ENCODE data around the gene ARMC7. TPM values are rescaled to one million over a fixed set of nuclear protein-coding genes. Genes with fewer than 3 reads are reported as not detected.

Gene ARMC7
- polyA plus RNA-seq, 1 donor from 2014 or later = 3.7 TPM

- H3K79me2 ChIP-seq (replicated peaks; ENCODE audit: insufficient read depth, low read length) = no peaks in the 10 kb centered on the region
- peaks cover 14% of the 10 kb centered on the region for H3K27me3 ChIP-seq (ENCODE audit: insufficient read depth, low read depth, low read length)
- no peaks in the 10 kb centered on the region for H3F3A ChIP-seq (ENCODE audit: insufficient read depth, low read length, poor library complexity, severe bottlenecking)
- TF ChIP-seq RAD21 (conservative IDR thresholded peaks at IDR 0.05) (no peak), SMC3 (conservative IDR thresholded peaks at IDR 0.05; ENCODE audit: poor library complexity) (no peak), TAF1 (IDR thresholded peaks at IDR 0.05; ENCODE audit: low read depth) (no peak), EZH2 (IDR thresholded peaks at IDR 0.05; ENCODE audit: borderline replicate concordance, insufficient read depth, low read length, poor library complexity, severe bottlenecking) (no peak), EP300 (conservative IDR thresholded peaks at IDR 0.05; ENCODE audit: poor library complexity, severe bottlenecking) (no peak), CTCF (IDR thresholded peaks at IDR 0.05; ENCODE audit: poor library complexity, severe bottlenecking) (no peak), REST (IDR thresholded peaks at IDR 0.05; ENCODE audit: borderline replicate concordance) (no peak), POLR2AphosphoS5 (IDR thresholded peaks at IDR 0.05) (no peak), MXI1 (conservative IDR thresholded peaks at IDR 0.05; ENCODE audit: poor library complexity, severe bottlenecking) (no peak)
- no peaks in the 10 kb centered on the region for H3K9me3 ChIP-seq (ENCODE audit: low read length)
- H3K36me3 ChIP-seq (ENCODE audit: insufficient read depth, low read length) = no peaks in the 10 kb centered on the region
- no peak within 1 kb of the TSS for H3K4me2 ChIP-seq (ENCODE audit: low read length)
- no peaks in the 10 kb centered on the region for H3K9me2 ChIP-seq (ENCODE audit: insufficient read depth, low read length)
- no peak within 1 kb of the TSS for H2AFZ ChIP-seq (ENCODE audit: low read depth, low read length)
- no peak within 1 kb of the TSS for H3K9ac ChIP-seq (ENCODE audit: low read length)
- H4K20me1 ChIP-seq (ENCODE audit: insufficient read depth) = no peaks in the 10 kb centered on the region
- no peak within 1 kb of the TSS for H3K4me3 ChIP-seq (ENCODE audit: low read length)
- H3K27ac ChIP-seq (ENCODE audit: low read length) = no peak within 1 kb of the TSS
Measured at GRCh38 chr17:75087558-75088453, 22.0 kb upstream of the ARMC7 start, which contains the start of gene SLC16A5. SLC16A5 (plus strand) TSS chr17:75087954; CDS start chr17:75093637, 5,683 bp downstream.

- no peaks in the 10 kb centered on the region for H3K9me3 ChIP-seq (ENCODE audit: low read length)
- peaks cover 14% of the 10 kb centered on the region for H3K27me3 ChIP-seq (ENCODE audit: insufficient read depth, low read depth, low read length)
- no peaks in the 10 kb centered on the region for H3K36me3 ChIP-seq (ENCODE audit: insufficient read depth, low read length)
- H3K4me2 ChIP-seq (ENCODE audit: low read length) = no peak overlapping the region
- no peak overlapping the region for H3K9ac ChIP-seq (ENCODE audit: low read length)
- no peak overlapping the region for H3K27ac ChIP-seq (ENCODE audit: low read length)
- no peaks in the 10 kb centered on the region for H3K9me2 ChIP-seq (ENCODE audit: insufficient read depth, low read length)
- no peaks in the 10 kb centered on the region for H4K20me1 ChIP-seq (ENCODE audit: insufficient read depth)
- TF ChIP-seq CTCF (IDR thresholded peaks at IDR 0.05; ENCODE audit: poor library complexity, severe bottlenecking) = no peak
- TF ChIP-seq SMC3 (conservative IDR thresholded peaks at IDR 0.05; ENCODE audit: poor library complexity) = no peak
- TF ChIP-seq TAF1 (IDR thresholded peaks at IDR 0.05; ENCODE audit: low read depth) = no peak
- TF ChIP-seq REST (IDR thresholded peaks at IDR 0.05; ENCODE audit: borderline replicate concordance) = no peak
- TF ChIP-seq POLR2AphosphoS5 (IDR thresholded peaks at IDR 0.05) = no peak
- TF ChIP-seq EP300 (conservative IDR thresholded peaks at IDR 0.05; ENCODE audit: poor library complexity, severe bottlenecking) = no peak
- TF ChIP-seq RAD21 (conservative IDR thresholded peaks at IDR 0.05) = no peak
- TF ChIP-seq MXI1 (conservative IDR thresholded peaks at IDR 0.05; ENCODE audit: poor library complexity, severe bottlenecking) = no peak
- no peak for TF ChIP-seq EZH2 (IDR thresholded peaks at IDR 0.05; ENCODE audit: borderline replicate concordance, insufficient read depth, low read length, poor library complexity, severe bottlenecking)
- no peaks in the 10 kb centered on the region for H3F3A ChIP-seq (ENCODE audit: insufficient read depth, low read length, poor library complexity, severe bottlenecking)
- H3K79me2 ChIP-seq (replicated peaks; ENCODE audit: insufficient read depth, low read length) = no peaks in the 10 kb centered on the region
- no peak overlapping the region for H2AFZ ChIP-seq (ENCODE audit: low read depth, low read length)
- no peak overlapping the region for H3K4me3 ChIP-seq (ENCODE audit: low read length)
Measured at GRCh38 chr17:75088465-75089417, 21.0 kb upstream of the ARMC7 start.

Measured in neural cell (in vitro differentiated cells).